B cell (primary cell): ENCODE measurements around the gene C6orf132. TPM values are rescaled to one million over a fixed set of nuclear protein-coding genes. Genes with fewer than 3 reads are reported as not detected.

ENCODE experiments used
- ATAC-seq: fragments of 200-7000 bp; cut with Tn5 transposase; one replicate; pipeline ENCODE4 v1.10.0; 2021; ENCODE audit warnings: low read depth, mild to moderate bottlenecking, moderate number of reproducible peaks, moderate library complexity
- CTCF ChIA-PET: fragments of 350-600 bp; sonication (Branson Sonifier 250); formaldehyde crosslinking; loops from one replicate; lab custom pipeline; 2021; ENCODE audit warnings: antibody characterized with exemption, inconsistent platforms; lab: Charles Lee
- POLR2A ChIA-PET: fragments of 350-600 bp; sonication (Branson Sonifier 250); formaldehyde crosslinking; loops from one replicate; lab custom pipeline; 2021; ENCODE audit warnings: antibody characterized with exemption; lab: Charles Lee
- DNase-seq: peaks from one replicate; pipeline ENCODE4 v3.0.0; 2013
- H2AFZ ChIP-seq: 2 replicates; pipeline ENCODE4 v1.6.1; 2012; ENCODE audit warnings: mild to moderate bottlenecking, low read depth, low read length; ENCODE audit not compliant: insufficient read depth, poor library complexity, severe bottlenecking
- H3K27ac ChIP-seq, 2 donors: 1 replicate in 1 of 2; 2 replicates in 1 of 2; pipeline ENCODE4 v1.5.1; 2012 to 2013; ENCODE audit warnings: low read length in 2 of 2, mild to moderate bottlenecking in 2 of 2, moderate library complexity in 1 of 2
- H3K27me3 ChIP-seq, 4 experiments: fragments of 200-600 bp in 1 of 4; sonication (generic) in 1 of 4; replicated peaks in 1 of 4; 1 replicate in 2 of 4; 2 replicates in 2 of 4; pipeline versions ENCODE4 v1.6.1 to v1.7.0; 2013 to 2016; ENCODE audit warnings: low read length in 3 of 4, mild to moderate bottlenecking in 2 of 4, mixed read lengths in 1 of 4, moderate library complexity in 1 of 4; ENCODE audit not compliant: insufficient read depth in 4 of 4, control insufficient read depth in 3 of 4; ENCODE audit errors: control extremely low read depth in 1 of 4
- H3K36me3 ChIP-seq, 2 experiments: replicated peaks in 1 of 2; 1 replicate in 1 of 2; 2 replicates in 1 of 2; pipeline versions ENCODE4 v1.6.1 to v1.7.1; 2013; ENCODE audit warnings: low read length in 1 of 2; ENCODE audit not compliant: insufficient read depth in 2 of 2, control insufficient read depth in 1 of 2; ENCODE audit errors: control extremely low read depth in 1 of 2, extremely low read depth in 1 of 2
- H3K4me1 ChIP-seq, 2 donors: fragments of 200-600 bp in 1 of 2; sonication (generic) in 1 of 2; 1 replicate in 1 of 2; 2 replicates in 1 of 2; pipeline versions ENCODE4 v1.5.1 to v1.6.1; 2013 to 2017; ENCODE audit warnings: low read length in 2 of 2; ENCODE audit not compliant: control insufficient read depth in 2 of 2, insufficient read depth in 2 of 2
- H3K4me2 ChIP-seq: replicated peaks from 2 replicates; pipeline ENCODE3; 2012; ENCODE audit warnings: mild to moderate bottlenecking, low read depth, low read length; ENCODE audit not compliant: poor library complexity, severe bottlenecking
- H3K4me3 ChIP-seq, 5 experiments: fragments of 200-600 bp in 1 of 5; sonication (generic) in 1 of 5; 1 replicate in 3 of 5; 2 replicates in 2 of 5; pipeline versions ENCODE4 v1.5.1 to v1.7.0; 2011 to 2016; ENCODE audit warnings: low read length in 4 of 5, mild to moderate bottlenecking in 4 of 5, low read depth in 2 of 5, control low read depth in 1 of 5, moderate library complexity in 1 of 5; ENCODE audit not compliant: insufficient read depth in 1 of 5; ENCODE audit errors: control extremely low read depth in 1 of 5, extremely low read depth in 1 of 5
- H3K79me2 ChIP-seq: fragments of 200-600 bp; sonication (generic); one replicate; pipeline ENCODE4 v1.6.0; 2016; ENCODE audit warnings: low read length; ENCODE audit not compliant: control insufficient read depth, insufficient read depth
- H3K9ac ChIP-seq: fragments of 200-600 bp; sonication (generic); 2 replicates; pipeline ENCODE4 v1.6.1; 2017; ENCODE audit warnings: mild to moderate bottlenecking, low read length, moderate library complexity
- H3K9me3 ChIP-seq, 3 donors: one replicate each; pipeline versions ENCODE4 v1.6.1 to v1.7.1; 2013; ENCODE audit warnings: low read length in 2 of 3; ENCODE audit not compliant: control insufficient read depth in 2 of 3, insufficient read depth in 1 of 3; ENCODE audit errors: control extremely low read depth in 1 of 3
- H4K20me1 ChIP-seq: 2 replicates; pipeline ENCODE4 v1.6.0; 2012; ENCODE audit warnings: mild to moderate bottlenecking, low read length; ENCODE audit not compliant: insufficient read depth, control insufficient read depth, poor library complexity, severe bottlenecking
- H3K27ac Mint-ChIP-seq: one replicate; pipeline ENCODE4 v1.8.0; 2021; ENCODE audit warnings: mixed read lengths
- H3K27me3 Mint-ChIP-seq: one replicate; pipeline ENCODE4 v1.8.0; 2021; ENCODE audit warnings: mixed read lengths
- H3K4me1 Mint-ChIP-seq: one replicate; pipeline ENCODE4 v1.8.0; 2021; ENCODE audit warnings: mixed read lengths
- H3K4me3 Mint-ChIP-seq: one replicate; pipeline ENCODE4 v1.8.0; 2021; ENCODE audit warnings: mixed read lengths
- H3K9me3 Mint-ChIP-seq: one replicate; pipeline ENCODE4 v1.8.0; 2022; ENCODE audit warnings: mixed read lengths; ENCODE audit not compliant: insufficient read depth
- EZH2 ChIP-seq: IDR thresholded peaks from 2 replicates; pipeline ENCODE4 v1.6.1; 2012; ENCODE audit warnings: borderline replicate concordance, low read depth, mild to moderate bottlenecking, moderate library complexity, low read length; ENCODE audit not compliant: insufficient read depth, poor library complexity, severe bottlenecking
- WGBS: methylation state at CpG from one replicate; pipeline ENCODE4 v1.1.5; 2013; ENCODE audit warnings: missing lambda C conversion rate; ENCODE audit not compliant: insufficient coverage; 5-methylcytosine and 5-hydroxymethylcytosine counted together
- intact Hi-C: fragments of 100-400 bp; cut with micrococcal nuclease; formaldehyde crosslinking; loops from one replicate; pipeline ENCODE4 v1.10.0; 2022
- polyA plus RNA-seq: library from polyadenylated mRNA; depleted of rRNA; stranded (reverse); fragments of >200 nt; gene quantifications from 2 replicates; pipeline ENCODE4 v1.2.3, GENCODE V29; 2012
- total RNA-seq, 2 donors: library from RNA; stranded (reverse); fragments of 120-200 nt in 1 of 2; gene quantifications; 1 replicate in 1 of 2; 2 replicates in 1 of 2; pipeline versions ENCODE4 v1.2.3 to v1.2.4, GENCODE V29; 2013 to 2022
- TF ChIP-seq, protein P1 (sequence below): fragments of 200-600 bp; IDR thresholded peaks from one replicate; pipeline ENCODE4 v1.8.0; 2022; ENCODE audit warnings: antibody characterized with exemption, mild to moderate bottlenecking

The C6orf132 gene
- total and polyA plus RNA-seq, 2 donors (not counting 1 experiment from before 2014, with no cell fraction given), result 0.05 TPM; not detected in 1

DNA sequence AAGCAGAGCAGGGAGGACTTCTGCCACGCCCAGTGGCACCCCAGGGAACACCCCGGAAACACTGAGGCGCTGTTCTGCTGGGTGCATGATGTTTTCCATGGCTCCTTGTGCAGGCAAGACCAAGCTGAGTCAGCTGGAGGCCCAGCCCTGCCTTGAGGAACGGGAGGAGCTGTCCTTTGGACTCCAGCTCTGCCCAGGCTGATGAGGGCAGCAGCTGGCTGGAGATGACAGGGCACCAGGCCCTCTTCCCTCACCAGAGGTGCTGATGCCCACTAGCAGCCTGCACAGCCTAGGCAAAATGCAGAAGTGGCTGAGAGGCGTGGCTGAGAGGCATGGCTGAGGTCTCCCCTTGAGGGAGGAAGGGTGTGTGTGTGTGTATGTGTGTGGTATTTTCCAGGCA is 2.4 kb downstream of the C6orf132 start:
- POLR2A ChIA-PET, result no interaction called here
- peak; percentile 56 for ATAC-seq
- peaks cover 29% of the 10 kb centered on the region for H3K4me1 Mint-ChIP-seq
- Histone ChIP-seq H3K79me2 (no peaks in the 10 kb centered on the region), H3K4me2 (peak overlapping the region; percentile 34), H2AFZ (peak overlapping the region; percentile 12), H3K9ac (no peak overlapping the region), H3K9me3 (peaks cover 0 to 4% (median 0%) of the 10 kb centered on the region in 3 donors), H3K27ac (no peak overlapping the region), H4K20me1 (no peaks in the 10 kb centered on the region), H3K4me1 (peaks cover 29 to 37% of the 10 kb centered on the region in 2 donors), H3K4me3 (no peak overlapping the region), H3K27me3 (peaks cover 0 to 32% (median 12%) of the 10 kb centered on the region in 4 experiments), H3K36me3 (no peaks in the 10 kb centered on the region)
- TF ChIP-seq, protein P1, sequence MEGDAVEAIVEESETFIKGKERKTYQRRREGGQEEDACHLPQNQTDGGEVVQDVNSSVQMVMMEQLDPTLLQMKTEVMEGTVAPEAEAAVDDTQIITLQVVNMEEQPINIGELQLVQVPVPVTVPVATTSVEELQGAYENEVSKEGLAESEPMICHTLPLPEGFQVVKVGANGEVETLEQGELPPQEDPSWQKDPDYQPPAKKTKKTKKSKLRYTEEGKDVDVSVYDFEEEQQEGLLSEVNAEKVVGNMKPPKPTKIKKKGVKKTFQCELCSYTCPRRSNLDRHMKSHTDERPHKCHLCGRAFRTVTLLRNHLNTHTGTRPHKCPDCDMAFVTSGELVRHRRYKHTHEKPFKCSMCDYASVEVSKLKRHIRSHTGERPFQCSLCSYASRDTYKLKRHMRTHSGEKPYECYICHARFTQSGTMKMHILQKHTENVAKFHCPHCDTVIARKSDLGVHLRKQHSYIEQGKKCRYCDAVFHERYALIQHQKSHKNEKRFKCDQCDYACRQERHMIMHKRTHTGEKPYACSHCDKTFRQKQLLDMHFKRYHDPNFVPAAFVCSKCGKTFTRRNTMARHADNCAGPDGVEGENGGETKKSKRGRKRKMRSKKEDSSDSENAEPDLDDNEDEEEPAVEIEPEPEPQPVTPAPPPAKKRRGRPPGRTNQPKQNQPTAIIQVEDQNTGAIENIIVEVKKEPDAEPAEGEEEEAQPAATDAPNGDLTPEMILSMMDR, result no peak
- no peak for TF ChIP-seq EZH2
- DNase-seq, result peak; percentile 57
- CTCF ChIA-PET, result no interaction called here
- H3K27ac Mint-ChIP-seq, result peak overlapping the region; percentile 10
- WGBS, result 46% methylated on average over 5 of the region's 5 CpGs
- peaks cover 20% of the 10 kb centered on the region for H3K27me3 Mint-ChIP-seq
- H3K4me3 Mint-ChIP-seq, result peak overlapping the region; percentile 18
- intact Hi-C loops, result no loop called here
- no peaks in the 10 kb centered on the region for H3K9me3 Mint-ChIP-seq

DNA sequence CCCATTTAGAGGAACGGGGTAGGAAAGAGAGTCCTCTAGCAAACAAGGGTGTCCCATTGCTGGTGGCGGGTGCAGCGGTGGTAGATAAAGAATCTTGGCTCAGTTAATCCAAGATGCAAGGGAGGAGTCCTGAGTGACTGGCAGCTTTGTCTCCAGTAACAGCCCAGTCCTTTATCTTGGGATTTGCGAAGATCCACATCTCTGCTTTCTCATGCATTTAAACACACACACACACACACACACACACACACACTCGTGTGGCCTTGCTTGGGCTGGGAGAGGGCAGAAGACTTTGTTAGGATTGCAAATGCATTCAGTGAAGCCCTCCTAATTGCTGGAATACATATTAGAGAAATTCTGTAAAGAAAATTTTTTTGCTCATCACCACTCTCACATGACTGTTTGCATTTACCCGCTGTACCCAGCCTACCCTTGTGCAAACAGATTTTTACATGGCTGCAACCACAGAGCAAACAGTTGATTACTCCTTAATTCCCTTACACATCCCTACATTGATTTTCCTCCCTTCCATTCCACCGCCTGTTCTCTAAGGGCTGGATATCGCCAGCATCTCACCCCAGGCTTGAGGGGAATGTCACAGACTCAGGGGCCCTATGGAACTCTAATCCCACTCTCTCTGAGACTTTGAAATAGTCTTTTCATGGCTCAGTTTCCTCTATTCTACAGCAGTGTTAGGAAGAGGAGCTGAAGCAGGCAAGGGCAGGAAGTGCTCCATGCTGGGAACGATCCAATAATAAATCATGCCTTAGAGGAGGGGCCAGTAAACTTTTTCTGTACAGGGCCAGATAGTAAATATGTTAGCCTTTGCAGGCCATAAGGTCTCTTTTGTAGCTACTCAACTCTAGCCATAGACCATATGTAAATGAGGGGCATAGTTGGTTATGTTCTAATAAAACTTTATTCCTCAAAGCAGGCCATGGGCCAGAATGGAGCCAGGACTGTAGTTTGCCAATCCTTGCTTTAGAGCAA is 3.5 kb downstream of the C6orf132 start:
- Histone ChIP-seq H3K27me3 (peaks cover 0 to 30% (median 12%) of the 10 kb centered on the region in 4 experiments), H3K4me3 (no peak overlapping the region), H3K4me1 (peaks cover 29 to 37% of the 10 kb centered on the region in 2 donors), H3K79me2 (no peaks in the 10 kb centered on the region), H2AFZ (no peak overlapping the region), H4K20me1 (no peaks in the 10 kb centered on the region), H3K9ac (no peak overlapping the region), H3K36me3 (no peaks in the 10 kb centered on the region), H3K9me3 (peaks cover 0 to 4% (median 0%) of the 10 kb centered on the region in 3 donors), H3K4me2 (no peak overlapping the region), H3K27ac (no peak overlapping the region)
- intact Hi-C loops, result no loop called here
- no peak overlapping the region for H3K4me3 Mint-ChIP-seq
- H3K27me3 Mint-ChIP-seq, result peaks cover 19% of the 10 kb centered on the region
- POLR2A ChIA-PET, result no interaction called here
- no peak for DNase-seq
- no peak overlapping the region for H3K27ac Mint-ChIP-seq
- peaks cover 29% of the 10 kb centered on the region for H3K4me1 Mint-ChIP-seq
- no peak for ATAC-seq
- H3K9me3 Mint-ChIP-seq, result no peaks in the 10 kb centered on the region
- CTCF ChIA-PET, result interaction anchor here (0.6 kb wide), 1 partner anchor 91 kb away, joined by 3 read pairs; no protein-coding TSS in a partner anchor
- TF ChIP-seq, protein P1, result no peak
- TF ChIP-seq EZH2, result no peak
- 92% methylated on average over 6 of the region's 9 CpGs for WGBS
